ENCODE results near the gene PRPF18.

The PRPF18 gene

DNA sequence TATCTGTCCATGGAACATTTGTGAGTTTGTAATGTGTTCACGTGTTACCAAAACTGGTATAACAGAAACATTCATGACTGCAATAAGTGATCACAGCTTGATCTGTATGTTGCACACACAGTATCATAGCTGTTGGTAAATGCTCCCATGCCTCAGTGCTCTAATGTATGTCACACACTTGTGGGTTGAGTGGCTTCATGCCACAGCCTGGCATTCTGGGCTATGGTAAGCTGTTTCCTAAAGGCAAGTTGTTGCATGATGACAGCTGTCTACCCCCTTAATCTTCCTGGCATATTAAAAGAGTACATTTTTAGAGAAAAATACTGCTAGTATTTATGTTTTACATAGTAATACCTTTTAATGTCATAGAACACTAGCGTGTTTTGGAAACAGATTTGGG, 35.2 kb downstream of the PRPF18 start:
- no peak overlapping the region for H3K27ac ChIP-seq (ENCODE audit: low read length)
- no peaks in the 10 kb centered on the region for H3K79me2 ChIP-seq (ENCODE audit: low read length)
- H3K27me3 ChIP-seq (ENCODE audit: low read depth, low read length), result no peaks in the 10 kb centered on the region
- no peak overlapping the region for H3K4me3 ChIP-seq (ENCODE audit: low read length)
- no peaks in the 10 kb centered on the region for H3K36me3 ChIP-seq (replicated peaks; ENCODE audit: low read depth, low read length)
- H3K9ac ChIP-seq (ENCODE audit: low read length), result no peak overlapping the region
- H3K9me3 ChIP-seq (ENCODE audit: insufficient read depth, low read length), result no peaks in the 10 kb centered on the region
- TF ChIP-seq CTCF (IDR thresholded peaks at IDR 0.05; ENCODE audit: low read depth, low read length), result no peak
- TF ChIP-seq EZH2phosphoT487 (IDR thresholded peaks at IDR 0.05; ENCODE audit: low read depth), result no peak
- H2AFZ ChIP-seq (ENCODE audit: low read depth, low read length), result no peak overlapping the region
- H3K4me1 ChIP-seq (ENCODE audit: low read length), result no peaks in the 10 kb centered on the region
- no peak overlapping the region for H3K4me2 ChIP-seq (ENCODE audit: low read length)
- H4K20me1 ChIP-seq (ENCODE audit: insufficient read depth, low read length), result no peaks in the 10 kb centered on the region

- H3K4me2 ChIP-seq (ENCODE audit: low read length), result no peak overlapping the region
- no peak for TF ChIP-seq EZH2phosphoT487 (IDR thresholded peaks at IDR 0.05; ENCODE audit: low read depth)
- no peak for TF ChIP-seq CTCF (IDR thresholded peaks at IDR 0.05; ENCODE audit: low read depth, low read length)
- no peak overlapping the region for H3K9ac ChIP-seq (ENCODE audit: low read length)
- no peaks in the 10 kb centered on the region for H3K27me3 ChIP-seq (ENCODE audit: low read depth, low read length)
- no peaks in the 10 kb centered on the region for H4K20me1 ChIP-seq (ENCODE audit: insufficient read depth, low read length)
- no peaks in the 10 kb centered on the region for H3K4me1 ChIP-seq (ENCODE audit: low read length)
- no peak overlapping the region for H2AFZ ChIP-seq (ENCODE audit: low read depth, low read length)
- no peaks in the 10 kb centered on the region for H3K79me2 ChIP-seq (ENCODE audit: low read length)
- H3K4me3 ChIP-seq (ENCODE audit: low read length), result no peak overlapping the region
- H3K27ac ChIP-seq (ENCODE audit: low read length), result no peak overlapping the region
- H3K36me3 ChIP-seq (replicated peaks; ENCODE audit: low read depth, low read length), result no peaks in the 10 kb centered on the region
- H3K9me3 ChIP-seq (ENCODE audit: insufficient read depth, low read length), result no peaks in the 10 kb centered on the region
Measured at GRCh38 chr10:13624630-13625029, 37.9 kb downstream of the PRPF18 start.

DNA sequence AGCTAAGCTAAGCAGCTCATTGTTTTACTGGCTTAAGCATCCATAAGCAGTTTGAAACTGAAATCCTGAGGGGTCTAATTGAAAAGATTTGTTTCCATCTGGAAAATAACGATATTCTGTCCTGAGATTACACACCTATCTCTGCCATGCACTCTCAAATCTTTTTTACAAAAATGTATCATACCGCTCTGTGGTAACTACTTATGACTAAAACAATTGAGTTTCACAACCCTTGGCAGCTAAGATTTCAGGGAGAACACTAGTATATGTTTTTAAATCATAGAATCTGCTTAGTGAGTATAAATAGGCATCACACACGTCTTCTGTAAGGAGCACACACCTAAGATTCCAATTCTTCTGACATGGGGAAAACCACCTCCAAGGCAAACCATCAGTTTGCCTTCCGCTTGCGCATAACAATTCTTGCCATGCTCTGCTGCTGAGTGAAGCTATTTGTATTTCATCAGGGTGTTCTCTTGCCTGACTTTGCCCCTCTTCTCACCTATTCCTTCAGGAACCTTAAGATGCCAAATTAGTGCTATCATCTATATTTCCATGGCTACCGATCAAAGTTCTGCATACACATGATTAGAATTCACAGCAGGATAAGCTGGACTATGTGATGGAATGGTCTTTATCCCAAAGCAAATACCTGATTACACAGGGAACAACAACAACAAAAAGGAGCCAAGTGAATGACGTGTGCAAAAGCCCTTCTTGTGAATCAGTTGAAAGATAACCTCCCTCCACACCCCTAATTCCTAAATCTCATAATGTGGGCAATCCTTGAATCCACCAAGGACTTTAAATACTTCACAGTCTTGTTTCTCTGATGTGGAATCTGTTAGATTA, 40.9 kb downstream of the PRPF18 start:
- no peaks in the 10 kb centered on the region for H3K79me2 ChIP-seq (ENCODE audit: low read length)
- no peaks in the 10 kb centered on the region for H3K27me3 ChIP-seq (ENCODE audit: low read depth, low read length)
- TF ChIP-seq EZH2phosphoT487 (IDR thresholded peaks at IDR 0.05; ENCODE audit: low read depth), result no peak
- no peak overlapping the region for H3K27ac ChIP-seq (ENCODE audit: low read length)
- H3K4me2 ChIP-seq (ENCODE audit: low read length), result no peak overlapping the region
- no peak overlapping the region for H2AFZ ChIP-seq (ENCODE audit: low read depth, low read length)
- no peak overlapping the region for H3K9ac ChIP-seq (ENCODE audit: low read length)
- no peaks in the 10 kb centered on the region for H4K20me1 ChIP-seq (ENCODE audit: insufficient read depth, low read length)
- H3K4me1 ChIP-seq (ENCODE audit: low read length), result peaks cover 6% of the 10 kb centered on the region
- no peaks in the 10 kb centered on the region for H3K36me3 ChIP-seq (replicated peaks; ENCODE audit: low read depth, low read length)
- H3K9me3 ChIP-seq (ENCODE audit: insufficient read depth, low read length), result no peaks in the 10 kb centered on the region
- no peak overlapping the region for H3K4me3 ChIP-seq (ENCODE audit: low read length)

GRCh38 chr10:13628661-13629060, 41.9 kb downstream of the PRPF18 start:
- Histone ChIP-seq H2AFZ (ENCODE audit: low read depth, low read length) (no peak overlapping the region), H4K20me1 (ENCODE audit: insufficient read depth, low read length) (no peaks in the 10 kb centered on the region), H3K4me1 (ENCODE audit: low read length) (peaks cover 9% of the 10 kb centered on the region), H3K9ac (ENCODE audit: low read length) (no peak overlapping the region), H3K27me3 (ENCODE audit: low read depth, low read length) (no peaks in the 10 kb centered on the region), H3K79me2 (ENCODE audit: low read length) (no peaks in the 10 kb centered on the region), H3K9me3 (ENCODE audit: insufficient read depth, low read length) (no peaks in the 10 kb centered on the region), H3K27ac (ENCODE audit: low read length) (no peak overlapping the region), H3K36me3 (replicated peaks; ENCODE audit: low read depth, low read length) (no peaks in the 10 kb centered on the region), H3K4me3 (ENCODE audit: low read length) (no peak overlapping the region), H3K4me2 (ENCODE audit: low read length) (no peak overlapping the region)
- TF ChIP-seq EZH2phosphoT487 (IDR thresholded peaks at IDR 0.05; ENCODE audit: low read depth) (no peak), CTCF (IDR thresholded peaks at IDR 0.05; ENCODE audit: low read depth, low read length) (no peak)

All from OCI-LY3 (cell line).